ENCODE results near the gene SNX3. TPM values are rescaled to one million over a fixed set of nuclear protein-coding genes. Genes with fewer than 3 reads are reported as not detected.

Gene SNX3
- total RNA-seq, 1 experiment from 2014 or later: 110 TPM

GRCh38 chr6:108170332-108171290 lies 90.2 kb downstream of the SNX3 start:
- no TSS peak for BruUV-seq (replicated peaks)
- no peak for DNase-seq
- Histone ChIP-seq H2AFZ (ENCODE audit: low read length) (no peak overlapping the region), H4K20me1 (ENCODE audit: low read length) (no peaks in the 10 kb centered on the region), H3K9me2 (replicated peaks; ENCODE audit: low read length) (no peaks in the 10 kb centered on the region), H3K27me3 (ENCODE audit: low read length) (no peaks in the 10 kb centered on the region), H3K9ac (ENCODE audit: low read length) (no peak overlapping the region), H3K4me2 (ENCODE audit: low read length) (no peak overlapping the region), H3K4me1 (ENCODE audit: insufficient read depth, low read length) (no peaks in the 10 kb centered on the region), H3K36me3 (ENCODE audit: low read depth, low read length) (no peaks in the 10 kb centered on the region), H3K4me3 (ENCODE audit: low read length) (no peak overlapping the region), H3F3A (ENCODE audit: low read length, unreplicated experiment) (no peaks in the 10 kb centered on the region), H3K9me3 (ENCODE audit: low read length) (no peaks in the 10 kb centered on the region), H3K79me2 (ENCODE audit: low read length) (no peaks in the 10 kb centered on the region), H3K27ac (ENCODE audit: low read length) (no peak overlapping the region)
- intact Hi-C loops (cut with micrococcal nuclease): no loop called here
- POLR2A ChIA-PET (ENCODE audit: unreplicated experiment): no interaction called here
- CTCF ChIA-PET: no interaction called here
- TF ChIP-seq CTCF (conservative IDR thresholded peaks at IDR 0.05; ENCODE audit: low read depth, low read length) (no peak), EZH2phosphoT487 (IDR thresholded peaks at IDR 0.05; ENCODE audit: borderline replicate concordance, low read length) (no peak), EZH2 (IDR thresholded peaks at IDR 0.05; ENCODE audit: low read length, unreplicated experiment) (no peak)
- no peak for ATAC-seq

- H3K27ac ChIP-seq (ENCODE audit: low read length): no peak overlapping the region
- no peaks in the 10 kb centered on the region for H3K79me2 ChIP-seq (ENCODE audit: low read length)
- H2AFZ ChIP-seq (ENCODE audit: low read length): no peak overlapping the region
- H3K4me1 ChIP-seq (ENCODE audit: insufficient read depth, low read length): no peaks in the 10 kb centered on the region
- H3F3A ChIP-seq (ENCODE audit: low read length, unreplicated experiment): no peaks in the 10 kb centered on the region
- no peak for TF ChIP-seq EZH2 (IDR thresholded peaks at IDR 0.05; ENCODE audit: low read length, unreplicated experiment)
- no peak for TF ChIP-seq EZH2phosphoT487 (IDR thresholded peaks at IDR 0.05; ENCODE audit: borderline replicate concordance, low read length)
- no peak for TF ChIP-seq CTCF (conservative IDR thresholded peaks at IDR 0.05; ENCODE audit: low read depth, low read length)
- intact Hi-C loops (cut with micrococcal nuclease): no loop called here
- H4K20me1 ChIP-seq (ENCODE audit: low read length): no peaks in the 10 kb centered on the region
- ChIA-PET CTCF (no interaction called here), POLR2A (ENCODE audit: unreplicated experiment) (no interaction called here)
- no peaks in the 10 kb centered on the region for H3K9me2 ChIP-seq (replicated peaks; ENCODE audit: low read length)
- no peak overlapping the region for H3K4me2 ChIP-seq (ENCODE audit: low read length)
- no TSS peak for BruUV-seq (replicated peaks)
- H3K27me3 ChIP-seq (ENCODE audit: low read length): no peaks in the 10 kb centered on the region
- no peaks in the 10 kb centered on the region for H3K9me3 ChIP-seq (ENCODE audit: low read length)
- no peak for ATAC-seq
- DNase-seq: no peak
- no peak overlapping the region for H3K4me3 ChIP-seq (ENCODE audit: low read length)
- no peaks in the 10 kb centered on the region for H3K36me3 ChIP-seq (ENCODE audit: low read depth, low read length)
- no peak overlapping the region for H3K9ac ChIP-seq (ENCODE audit: low read length)
Measured at GRCh38 chr6:108169464-108170331, 91.1 kb downstream of the SNX3 start.
